ENCODE results near the gene HERC4. TPM values are rescaled to one million over a fixed set of nuclear protein-coding genes. Genes with fewer than 3 reads are reported as not detected.
A peak's percentile ranks its signal among the peaks of the same experiment; 100 is the strongest.
"Not testable (repeated sequence)": the region's sequence is repeated elsewhere in the genome, so short reads cannot be mapped to it uniquely, and the experiment has no call there.

HERC4 gene
- polyA plus RNA-seq, 1 donor from 2014 or later, result 45.6 TPM

GRCh38 chr10:67883710-67884312 lies 191.3 kb downstream of the HERC4 start:
- TF ChIP-seq RAD21 (conservative IDR thresholded peaks at IDR 0.05) (no peak), CTCF (IDR thresholded peaks at IDR 0.05; ENCODE audit: poor library complexity, severe bottlenecking) (no peak), EZH2 (IDR thresholded peaks at IDR 0.05; ENCODE audit: borderline replicate concordance, insufficient read depth, low read length, poor library complexity, severe bottlenecking) (no peak), MXI1 (conservative IDR thresholded peaks at IDR 0.05; ENCODE audit: poor library complexity, severe bottlenecking) (no peak), REST (IDR thresholded peaks at IDR 0.05; ENCODE audit: borderline replicate concordance) (no peak), POLR2AphosphoS5 (IDR thresholded peaks at IDR 0.05) (no peak), EP300 (conservative IDR thresholded peaks at IDR 0.05; ENCODE audit: poor library complexity, severe bottlenecking) (no peak), TAF1 (IDR thresholded peaks at IDR 0.05; ENCODE audit: low read depth) (no peak), SMC3 (conservative IDR thresholded peaks at IDR 0.05; ENCODE audit: poor library complexity) (no peak)
- Histone ChIP-seq H4K20me1 (ENCODE audit: insufficient read depth) (no peaks in the 10 kb centered on the region), H3K9me3 (ENCODE audit: low read length) (no peaks in the 10 kb centered on the region), H3K27me3 (ENCODE audit: insufficient read depth, low read depth, low read length) (no peaks in the 10 kb centered on the region), H3K27ac (ENCODE audit: low read length) (peak overlapping the region; percentile 77), H3K4me2 (ENCODE audit: low read length) (peak overlapping the region; percentile 40), H3K9ac (ENCODE audit: low read length) (peak overlapping the region; percentile 84), H3K4me3 (ENCODE audit: low read length) (peak overlapping the region; percentile 82), H3K79me2 (replicated peaks; ENCODE audit: insufficient read depth, low read length) (peaks cover 27% of the 10 kb centered on the region), H3K36me3 (ENCODE audit: insufficient read depth, low read length) (no peaks in the 10 kb centered on the region), H3F3A (ENCODE audit: insufficient read depth, low read length, poor library complexity, severe bottlenecking) (no peaks in the 10 kb centered on the region), H3K9me2 (ENCODE audit: insufficient read depth, low read length) (no peaks in the 10 kb centered on the region), H2AFZ (ENCODE audit: low read depth, low read length) (peak overlapping the region; percentile 61)

- Histone ChIP-seq H3K4me2 (ENCODE audit: low read length) (no peak overlapping the region), H3F3A (ENCODE audit: insufficient read depth, low read length, poor library complexity, severe bottlenecking) (no peaks in the 10 kb centered on the region), H3K27me3 (ENCODE audit: insufficient read depth, low read depth, low read length) (no peaks in the 10 kb centered on the region), H3K79me2 (replicated peaks; ENCODE audit: insufficient read depth, low read length) (no peaks in the 10 kb centered on the region), H2AFZ (ENCODE audit: low read depth, low read length) (no peak overlapping the region), H3K27ac (ENCODE audit: low read length) (no peak overlapping the region), H3K9me3 (ENCODE audit: low read length) (no peaks in the 10 kb centered on the region), H3K9me2 (ENCODE audit: insufficient read depth, low read length) (no peaks in the 10 kb centered on the region), H3K4me3 (ENCODE audit: low read length) (no peak overlapping the region), H4K20me1 (ENCODE audit: insufficient read depth) (no peaks in the 10 kb centered on the region), H3K9ac (ENCODE audit: low read length) (no peak overlapping the region), H3K36me3 (ENCODE audit: insufficient read depth, low read length) (no peaks in the 10 kb centered on the region)
- TF ChIP-seq EP300 (conservative IDR thresholded peaks at IDR 0.05; ENCODE audit: poor library complexity, severe bottlenecking) (no peak), EZH2 (IDR thresholded peaks at IDR 0.05; ENCODE audit: borderline replicate concordance, insufficient read depth, low read length, poor library complexity, severe bottlenecking) (no peak)
Measured at GRCh38 chr10:67878133-67878532, 196.9 kb downstream of the HERC4 start.

- H3K9me2 ChIP-seq (ENCODE audit: insufficient read depth, low read length); H3K27me3 ChIP-seq (ENCODE audit: insufficient read depth, low read depth, low read length); H2AFZ ChIP-seq (ENCODE audit: low read depth, low read length); H3K9me3 ChIP-seq (ENCODE audit: low read length); H3F3A ChIP-seq (ENCODE audit: insufficient read depth, low read length, poor library complexity, severe bottlenecking); H3K4me3 ChIP-seq (ENCODE audit: low read length); H3K4me2 ChIP-seq (ENCODE audit: low read length); H3K9ac ChIP-seq (ENCODE audit: low read length); H3K79me2 ChIP-seq (replicated peaks; ENCODE audit: insufficient read depth, low read length); H4K20me1 ChIP-seq (ENCODE audit: insufficient read depth); H3K27ac ChIP-seq (ENCODE audit: low read length); H3K36me3 ChIP-seq (ENCODE audit: insufficient read depth, low read length): not testable (repeated sequence)
Measured at GRCh38 chr10:67877421-67877820, 197.7 kb downstream of the HERC4 start.
